OCI-LY1 (cell line): ENCODE measurements around the gene CAPN7.

Source experiments
- H2AFZ ChIP-seq: fragments of 200-600 bp; sonication (generic), shearing (Covaris generic); 2 replicates; pipeline ENCODE4 v1.6.0; 2014; ENCODE audit warnings: antibody characterized with exemption, mild to moderate bottlenecking, low read length
- H3F3A ChIP-seq: fragments of 200-600 bp; sonication (generic), shearing (Covaris generic); 2 replicates; pipeline ENCODE4 v1.6.0; 2014; ENCODE audit warnings: mild to moderate bottlenecking, antibody characterized with exemption, low read length, moderate library complexity; ENCODE audit not compliant: insufficient read depth
- H3K27ac ChIP-seq: fragments of 200-600 bp; sonication (generic); 2 replicates; pipeline ENCODE4 v1.5.1; 2014; ENCODE audit warnings: low read length, mixed run types, mild to moderate bottlenecking, low read depth; ENCODE audit not compliant: poor library complexity, severe bottlenecking
- H3K27me3 ChIP-seq: fragments of 200-600 bp; sonication (generic); 2 replicates; pipeline ENCODE4 v1.6.0; 2014; ENCODE audit warnings: antibody characterized with exemption, mild to moderate bottlenecking, low read length, moderate library complexity; ENCODE audit not compliant: insufficient read depth
- H3K36me3 ChIP-seq: fragments of 200-600 bp; sonication (generic); 2 replicates; pipeline ENCODE4 v1.6.1; 2014; ENCODE audit warnings: mild to moderate bottlenecking, antibody characterized with exemption, low read length, moderate library complexity, mixed read lengths; ENCODE audit not compliant: insufficient read depth
- H3K4me1 ChIP-seq: fragments of 200-600 bp; sonication (generic); 2 replicates; pipeline ENCODE4 v1.5.1; 2014; ENCODE audit warnings: mild to moderate bottlenecking, low read length, moderate library complexity; ENCODE audit not compliant: insufficient read depth, severe bottlenecking
- H3K4me2 ChIP-seq: fragments of 200-600 bp; sonication (generic), shearing (Covaris generic); 2 replicates; pipeline ENCODE4 v1.6.1; 2014; ENCODE audit warnings: low read length
- H3K4me3 ChIP-seq: fragments of 200-600 bp; sonication (generic); 2 replicates; pipeline ENCODE4 v1.5.1; 2014; ENCODE audit warnings: low read length, low read depth, mild to moderate bottlenecking, mixed read lengths; ENCODE audit not compliant: poor library complexity, severe bottlenecking
- H3K79me2 ChIP-seq: fragments of 200-600 bp; shearing (Covaris generic); 2 replicates; pipeline ENCODE4 v1.6.1; 2016; ENCODE audit warnings: mixed run types, low read length, mixed read lengths; ENCODE audit not compliant: insufficient read depth
- H3K9ac ChIP-seq: fragments of 200-600 bp; sonication (generic), shearing (Covaris generic); 2 replicates; pipeline ENCODE4 v1.6.1; 2014; ENCODE audit warnings: mild to moderate bottlenecking, low read length, mixed read lengths
- H3K9me2 ChIP-seq: fragments of 200-600 bp; sonication (generic), shearing (Covaris generic); 2 replicates; pipeline ENCODE4 v1.6.1; 2014; ENCODE audit warnings: low read depth, mild to moderate bottlenecking, low read length, mixed read lengths
- H3K9me3 ChIP-seq: fragments of 200-600 bp; shearing (Covaris generic); 2 replicates; pipeline ENCODE4 v1.6.1; 2014; ENCODE audit warnings: low read length, mixed read lengths
- H4K20me1 ChIP-seq: fragments of 200-600 bp; sonication (generic), shearing (Covaris generic); 2 replicates; pipeline ENCODE4 v1.6.0; 2016; ENCODE audit warnings: mild to moderate bottlenecking, low read length; ENCODE audit not compliant: insufficient read depth
- CTCF ChIP-seq: fragments of 200-600 bp; sonication (generic), shearing (Covaris generic); IDR thresholded peaks from 2 replicates; pipeline ENCODE4 v1.5.1; 2017; ENCODE audit warnings: mild to moderate bottlenecking, antibody characterized with exemption, low read length, moderate library complexity, mixed read lengths
- EZH2 ChIP-seq: fragments of 200-600 bp; sonication (generic), shearing (Covaris generic); IDR thresholded peaks from 2 replicates; pipeline ENCODE4 v1.8.0; 2017; ENCODE audit warnings: borderline replicate concordance, mixed run types, mild to moderate bottlenecking, antibody characterized with exemption, low read length, moderate library complexity, mixed read lengths

CAPN7 gene

GRCh38 chr3:15292765-15293522 lies 86.9 kb downstream of the CAPN7 start:
- Histone ChIP-seq H3K9ac (no peak overlapping the region), H3K27me3 (no peaks in the 10 kb centered on the region), H4K20me1 (no peaks in the 10 kb centered on the region), H3K9me3 (no peaks in the 10 kb centered on the region), H3K4me2 (no peak overlapping the region), H3K36me3 (no peaks in the 10 kb centered on the region; the same call in 1 of the 2 replicates), H3K27ac (no peak overlapping the region), H3K4me1 (peaks cover 29% of the 10 kb centered on the region), H2AFZ (no peak overlapping the region), H3K9me2 (no peaks in the 10 kb centered on the region), H3F3A (no peaks in the 10 kb centered on the region), H3K4me3 (no peak overlapping the region), H3K79me2 (no peaks in the 10 kb centered on the region)
- TF ChIP-seq EZH2, result no peak
- no peak for TF ChIP-seq CTCF

DNA sequence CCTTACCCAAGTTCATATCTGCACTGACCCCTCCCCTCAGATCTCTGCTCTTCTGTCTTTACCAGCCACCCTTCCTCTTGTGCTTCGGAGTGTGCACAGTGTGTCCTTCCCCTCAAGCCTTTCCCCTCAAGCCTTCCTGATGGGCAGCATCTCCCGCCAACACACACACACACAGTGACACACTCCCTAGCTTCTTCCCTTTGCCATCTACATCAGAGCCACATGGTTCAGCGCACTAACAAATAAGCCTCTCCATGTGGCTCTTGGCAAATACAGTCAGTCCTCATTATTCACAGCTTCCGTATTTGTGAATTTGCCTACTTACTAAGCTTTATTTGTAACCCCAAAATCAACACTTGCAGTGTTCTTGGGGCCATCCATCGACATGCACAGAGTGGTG lies 88.9 kb downstream of the CAPN7 start:
- no peaks in the 10 kb centered on the region for H3F3A ChIP-seq
- no peaks in the 10 kb centered on the region for H3K79me2 ChIP-seq
- H4K20me1 ChIP-seq, result no peaks in the 10 kb centered on the region
- TF ChIP-seq EZH2, result no peak
- no peak for TF ChIP-seq CTCF
- H3K9me2 ChIP-seq, result no peaks in the 10 kb centered on the region
- no peak overlapping the region for H3K4me3 ChIP-seq
- H3K36me3 ChIP-seq, result no peaks in the 10 kb centered on the region
- no peak overlapping the region for H2AFZ ChIP-seq
- H3K4me1 ChIP-seq, result peaks cover 29% of the 10 kb centered on the region
- peak overlapping the region; percentile 24 for H3K27ac ChIP-seq
- H3K9me3 ChIP-seq, result no peaks in the 10 kb centered on the region
- H3K4me2 ChIP-seq, result no peak overlapping the region; the same call in 1 of the 2 replicates
- H3K9ac ChIP-seq, result no peak overlapping the region
- H3K27me3 ChIP-seq, result no peaks in the 10 kb centered on the region

DNA sequence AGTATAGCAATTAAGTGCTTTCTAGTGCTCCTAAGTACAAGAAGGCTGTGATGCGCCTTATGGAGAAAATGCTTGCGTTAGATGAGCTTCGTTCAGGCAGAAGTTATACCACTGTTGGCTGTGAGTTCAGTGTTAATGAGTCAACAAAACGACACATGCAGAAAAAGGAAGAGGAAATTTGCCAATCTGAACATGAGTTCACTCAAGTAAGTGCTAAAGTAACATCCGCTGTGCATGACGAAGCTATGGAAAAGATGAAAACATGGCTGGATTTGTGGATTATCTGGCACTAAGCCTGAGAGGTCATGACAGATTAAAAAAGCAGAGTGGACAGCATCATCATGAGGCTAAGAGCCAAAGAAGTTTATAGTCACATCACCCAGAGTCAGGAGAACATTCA lies 89.5 kb downstream of the CAPN7 start:
- Histone ChIP-seq H3K79me2 (no peaks in the 10 kb centered on the region), H3K9ac (no peak overlapping the region), H3K4me2 (no peak overlapping the region; the same call in 1 of the 2 replicates), H3K9me2 (no peaks in the 10 kb centered on the region), H3K4me1 (peaks cover 29% of the 10 kb centered on the region), H3K4me3 (no peak overlapping the region), H3K36me3 (no peaks in the 10 kb centered on the region), H2AFZ (no peak overlapping the region), H3K27ac (peak overlapping the region; percentile 24), H3F3A (no peaks in the 10 kb centered on the region), H3K27me3 (no peaks in the 10 kb centered on the region), H4K20me1 (no peaks in the 10 kb centered on the region), H3K9me3 (no peaks in the 10 kb centered on the region)
- TF ChIP-seq CTCF (no peak), EZH2 (no peak)
